Adrenal gland (tissue), 5 donors: ENCODE measurements around the gene CDK13.

ENCODE experiments used
- CTCF ChIP-seq, 6 experiments: fragments of 450-650 bp in 4 of 6; fragments of 200-600 bp in 2 of 6; sonication (generic) in 1 of 6; IDR thresholded peaks; 1 replicate in 5 of 6; 2 replicates in 1 of 6; pipeline versions ENCODE4 v1.5.1 to v1.8.0; 2016 to 2021; ENCODE audit warnings: antibody characterized with exemption in 6 of 6, mild to moderate bottlenecking in 2 of 6, moderate library complexity in 1 of 6
- POLR2A ChIP-seq, 2 donors: fragments of 450-650 bp; IDR thresholded peaks; one replicate each; pipeline ENCODE4 v1.6.1; 2017; ENCODE audit warnings: antibody characterized with exemption in 2 of 2, mild to moderate bottlenecking in 2 of 2, moderate library complexity in 1 of 2
- donor health status: DM: no; HTN: no; CAD: no.

GRCh38 chr7:40072268-40072667 lies 122.2 kb downstream of the CDK13 start:
- TF ChIP-seq CTCF (IDR thresholded peaks at IDR 0.05) (no peak), POLR2A (IDR thresholded peaks at IDR 0.05) (no peak)
